AG08395 (cell line): Measurements from ENCODE around the gene CAMK2G.
"Not testable (repeated sequence)": the region's sequence is repeated elsewhere in the genome, so short reads cannot be mapped to it uniquely, and the experiment has no call there.

ENCODE experiments used
- DNase-seq: peaks from one replicate; pipeline ENCODE4 v3.0.0; 2012; ENCODE audit warnings: mixed read lengths, low spot score

Gene CAMK2G

DNA sequence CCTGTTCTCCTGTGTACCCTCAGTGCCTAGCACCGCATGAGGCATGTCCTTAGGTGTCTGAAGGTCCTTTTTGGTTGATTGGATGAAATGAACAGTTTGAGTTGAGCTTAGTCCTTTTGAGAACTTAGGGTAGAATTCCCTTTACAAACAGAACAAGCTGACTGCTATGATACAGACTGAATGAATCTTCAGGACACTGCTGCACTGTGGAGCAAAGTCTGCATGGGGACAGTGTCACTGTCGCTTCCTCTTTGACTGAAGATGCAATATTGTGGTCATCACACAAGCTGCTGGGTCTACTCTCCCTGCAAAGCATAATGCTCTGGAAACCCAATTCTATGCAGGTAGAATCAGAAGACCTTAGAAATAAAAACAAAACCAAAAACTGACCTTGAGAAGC, 28.0 kb upstream of the CAMK2G start:
- DNase-seq, result no peak

DNA sequence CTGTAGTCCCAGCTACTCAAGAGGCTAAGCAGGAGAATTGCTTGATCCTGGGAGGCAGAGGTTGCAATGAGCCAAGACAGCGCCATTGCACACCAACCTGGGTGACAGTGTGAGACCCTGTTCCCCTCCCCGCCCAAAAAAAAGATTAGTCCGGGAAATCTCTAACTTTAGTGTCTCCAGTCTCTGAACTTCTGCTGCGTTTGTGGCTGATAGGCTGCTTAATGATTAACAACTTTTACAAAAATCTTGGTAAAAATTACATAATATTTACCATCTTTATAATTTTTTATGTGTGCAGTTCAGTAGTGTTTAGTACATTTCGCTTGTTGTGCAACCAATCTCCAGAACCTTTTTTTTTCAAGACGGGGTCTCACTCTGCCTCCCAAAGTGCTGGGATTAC, 26.9 kb upstream of the CAMK2G start:
- DNase-seq, result no peak

DNA sequence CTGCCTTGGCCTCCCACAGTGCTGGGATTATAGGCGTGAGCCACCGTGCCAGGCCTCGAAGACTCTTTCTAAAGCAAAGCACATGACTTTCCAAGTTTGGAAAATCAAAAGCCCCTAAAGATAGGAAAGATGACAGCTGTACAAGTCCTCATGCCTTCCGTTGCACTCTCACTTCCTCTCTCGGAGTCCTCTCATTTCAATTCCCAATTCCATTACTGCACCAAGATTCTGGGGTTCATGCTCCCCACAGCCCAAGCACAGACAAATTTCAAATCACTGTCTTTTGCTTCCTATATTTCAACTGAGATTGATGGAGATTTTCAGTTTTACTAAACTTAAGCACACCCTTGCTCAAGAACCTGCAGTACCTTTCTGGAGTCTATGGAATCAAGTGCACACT, 25.7 kb upstream of the CAMK2G start:
- DNase-seq, result no peak

DNA sequence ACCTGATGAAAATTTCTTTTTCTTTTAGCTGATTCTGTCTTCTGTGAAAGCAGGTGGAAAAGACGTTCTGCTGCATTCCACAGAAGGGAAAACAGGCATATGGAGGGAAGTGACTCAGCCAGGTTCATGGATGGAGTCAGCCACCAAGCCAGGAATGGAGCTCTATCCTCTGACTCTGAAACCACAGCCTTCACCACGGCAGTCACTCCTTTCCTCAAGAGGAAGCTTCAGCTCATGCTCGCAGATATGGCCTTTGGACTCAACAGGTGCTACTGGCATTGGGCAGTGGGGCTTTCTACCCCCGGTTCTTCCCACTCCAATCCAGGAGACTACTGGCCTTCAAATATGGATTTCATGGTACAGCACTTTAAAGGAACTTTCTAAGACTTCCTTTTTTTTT, 25.1 kb upstream of the CAMK2G start:
- peak; percentile 85 for DNase-seq

DNA sequence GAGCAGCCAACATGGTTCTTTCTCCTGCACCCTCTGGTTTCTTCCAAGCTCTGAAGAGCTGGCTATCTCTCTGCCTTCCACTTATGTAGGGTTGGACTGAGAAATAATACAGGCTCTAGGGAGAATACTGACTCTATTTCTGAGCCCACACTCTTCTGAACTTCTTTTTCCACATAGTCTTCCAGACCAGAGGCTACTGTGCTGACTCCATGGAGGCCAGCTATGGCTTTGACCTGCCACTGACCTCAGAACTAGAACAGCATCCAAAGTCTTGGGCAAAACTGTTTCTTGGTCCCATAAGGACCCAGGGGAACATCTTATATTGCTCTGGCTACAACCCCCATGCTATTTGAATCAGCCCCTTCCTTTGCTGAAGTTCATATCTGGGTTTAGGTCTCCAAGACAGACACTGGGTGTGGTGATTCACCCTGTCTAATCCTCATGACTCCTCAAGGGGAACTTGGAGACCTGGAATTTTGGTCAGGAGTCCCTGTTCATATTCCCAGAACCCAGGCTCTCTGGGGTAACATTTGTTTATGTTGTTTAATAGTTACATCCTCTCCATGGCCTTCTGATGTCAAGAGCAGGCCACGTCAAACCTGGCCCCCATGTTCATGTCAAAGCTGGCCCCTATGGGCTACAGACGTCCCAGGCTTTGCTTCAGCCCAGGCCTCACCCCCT, 24.5 kb upstream of the CAMK2G start:
- DNase-seq, result no peak

DNA sequence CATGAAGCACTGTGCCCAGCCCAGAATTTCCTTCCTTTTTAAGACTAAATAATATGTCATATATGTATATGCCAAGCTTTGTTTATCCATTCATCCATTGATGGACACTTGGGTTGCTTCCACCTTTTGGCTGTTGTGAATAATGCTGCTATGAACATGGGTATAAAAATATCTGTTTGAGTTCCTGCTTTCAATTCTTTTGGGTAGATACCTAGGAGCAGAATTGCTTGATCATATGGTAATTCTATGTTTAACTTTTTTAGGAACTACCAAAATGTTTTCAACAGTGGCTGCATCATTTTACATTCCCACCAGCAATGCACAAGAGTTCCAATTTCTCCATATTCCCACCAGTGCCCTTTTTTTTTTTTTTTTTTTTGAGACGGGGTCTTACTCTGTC, 23.3 kb upstream of the CAMK2G start:
- DNase-seq, result no peak

DNA sequence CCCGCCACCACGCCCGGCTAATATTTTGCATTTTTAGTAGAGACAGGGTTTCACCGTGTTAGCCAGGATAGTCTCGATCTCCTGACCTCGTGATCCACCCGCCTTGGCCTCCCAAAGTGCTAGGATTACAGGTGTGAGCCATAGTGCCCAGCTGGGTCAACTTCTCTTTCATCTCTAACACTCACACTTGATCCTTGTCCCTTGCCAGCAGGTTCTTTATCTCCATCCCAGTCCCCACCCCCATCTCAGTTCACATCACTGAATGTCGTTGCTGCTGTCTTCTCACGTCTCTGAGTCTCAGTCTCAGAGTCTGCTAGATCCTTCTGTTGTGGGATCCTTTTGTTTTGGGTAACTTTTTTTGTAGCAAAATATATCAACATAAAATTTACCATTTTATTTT, 21.0 kb upstream of the CAMK2G start:
- DNase-seq, result not testable (repeated sequence)

DNA sequence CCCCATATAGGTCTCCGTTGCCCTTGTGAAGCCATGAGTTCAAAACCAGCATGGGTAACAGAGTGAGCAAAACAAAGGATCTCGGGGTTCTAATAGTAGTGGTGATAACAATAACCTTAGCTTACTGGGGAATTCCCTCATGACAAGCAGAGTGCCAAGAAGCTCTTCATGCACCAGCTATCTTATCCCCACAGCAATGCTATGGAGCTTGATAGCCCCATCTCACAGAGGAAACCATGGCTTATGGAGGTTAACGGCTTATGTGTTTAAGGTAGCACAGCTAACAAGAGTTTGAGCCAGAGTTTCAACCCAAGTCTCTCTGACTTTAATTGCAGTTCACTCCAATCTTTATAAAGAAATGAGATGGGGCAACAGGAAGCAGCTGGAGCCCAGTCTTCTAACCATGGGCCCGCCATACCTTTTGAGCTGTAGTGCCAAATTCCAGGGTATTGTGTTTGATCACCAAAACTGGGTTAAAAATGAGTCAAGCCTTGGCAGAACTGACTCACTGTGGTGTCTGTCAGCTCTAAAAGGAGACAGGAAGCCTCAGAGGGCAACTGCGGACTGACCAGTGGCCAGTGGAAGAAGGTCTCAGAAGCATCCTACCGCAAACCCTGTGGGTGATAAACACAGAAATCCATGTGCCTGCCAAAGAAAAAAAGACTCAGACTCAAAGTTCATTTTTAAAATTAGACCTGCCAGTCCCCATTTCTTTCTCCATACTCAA, 20.1 kb upstream of the CAMK2G start:
- peak; percentile 40 for DNase-seq

DNA sequence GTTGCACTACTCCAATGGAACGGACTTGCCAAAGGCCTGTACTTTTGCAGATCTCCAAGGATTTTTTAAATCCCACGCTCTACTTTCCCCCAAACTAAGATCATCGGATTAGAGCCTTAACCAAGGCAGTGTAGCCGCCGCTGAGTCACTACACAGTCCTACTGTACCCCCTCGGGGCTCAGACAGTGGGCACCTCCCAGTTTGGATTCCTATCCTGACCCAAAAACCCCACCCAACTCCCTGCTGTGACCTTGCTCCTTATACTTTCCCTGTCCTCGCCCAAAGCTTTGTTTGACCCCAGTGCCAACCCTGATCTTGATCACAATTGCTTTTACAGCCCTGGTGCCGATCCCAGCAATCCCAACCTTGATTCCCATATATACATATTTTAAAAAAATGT, 19.1 kb upstream of the CAMK2G start:
- no peak for DNase-seq

DNA sequence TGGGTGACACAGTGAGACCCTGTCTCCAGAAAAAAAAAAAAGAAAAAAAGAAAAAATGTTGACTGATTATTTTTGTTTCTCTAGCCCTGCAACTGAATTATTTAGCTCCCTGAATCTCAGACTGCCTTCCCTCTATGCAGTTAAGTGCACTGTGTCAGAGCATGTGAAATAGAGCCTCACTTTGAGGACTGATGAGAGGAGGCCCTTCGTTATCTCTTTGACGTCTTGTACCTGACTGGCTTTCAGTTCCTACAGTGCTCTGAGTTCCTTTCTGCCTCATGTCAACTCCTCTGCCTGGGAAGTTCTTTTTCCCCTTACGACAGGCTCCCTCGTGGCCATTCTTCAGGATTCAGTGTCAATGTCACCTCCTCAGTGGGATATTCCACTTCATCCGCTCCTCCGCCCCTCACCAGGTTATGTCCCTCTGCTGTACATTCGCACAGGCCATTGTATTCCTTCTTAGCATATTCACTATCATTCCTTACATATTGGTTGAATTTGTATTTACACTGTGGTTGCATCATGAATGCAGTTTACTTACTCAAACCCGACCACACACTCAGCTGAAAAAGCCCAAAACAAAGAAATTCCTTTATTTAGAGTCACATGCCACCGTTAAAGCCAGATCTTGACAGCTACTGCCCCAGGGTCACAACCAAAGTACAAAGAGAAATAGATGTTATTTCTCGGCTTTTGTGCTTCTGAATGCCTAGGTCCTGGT, 18.1 kb upstream of the CAMK2G start:
- DNase-seq, result peak; percentile 51

DNA sequence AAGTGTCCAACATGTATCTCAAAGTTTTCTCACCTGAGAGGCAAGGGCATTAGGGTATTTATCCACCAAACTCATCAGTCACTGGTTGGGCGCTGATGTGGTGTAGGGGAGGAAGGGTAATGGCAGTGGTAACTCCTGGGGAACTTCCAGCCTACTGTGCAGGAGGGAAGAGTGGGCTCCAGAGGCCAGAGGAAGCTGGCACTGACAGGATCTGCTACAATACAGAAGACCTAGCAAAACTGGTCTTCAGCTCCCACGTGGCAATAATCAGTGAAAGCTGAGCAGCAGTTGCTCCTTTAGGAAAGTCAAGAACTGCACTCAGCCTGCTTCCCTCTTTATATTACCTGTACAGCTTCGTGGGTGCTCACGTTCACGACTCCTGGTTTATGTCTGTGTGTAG, 17.2 kb upstream of the CAMK2G start:
- no peak for DNase-seq

DNA sequence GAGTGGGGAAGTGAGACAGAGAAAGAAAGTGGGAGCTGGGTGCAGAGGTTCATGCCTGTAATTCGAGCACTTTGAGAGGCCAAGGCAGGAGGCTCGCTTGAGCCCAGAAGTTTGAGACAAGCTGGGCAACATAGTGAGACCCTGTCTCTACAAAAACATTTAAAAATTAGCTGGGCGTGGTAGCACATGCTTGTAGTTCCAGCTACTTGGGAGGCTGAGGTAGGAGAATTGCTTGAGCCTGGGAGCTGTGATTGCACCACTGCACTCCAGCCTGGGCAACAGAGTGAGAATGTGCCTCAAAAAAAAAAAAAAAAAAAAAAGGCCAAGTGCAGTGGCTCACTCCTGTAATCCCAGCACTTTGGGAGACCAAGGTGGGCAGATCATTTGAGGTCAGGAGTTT, 16.5 kb upstream of the CAMK2G start:
- DNase-seq, result not testable (repeated sequence)

DNA sequence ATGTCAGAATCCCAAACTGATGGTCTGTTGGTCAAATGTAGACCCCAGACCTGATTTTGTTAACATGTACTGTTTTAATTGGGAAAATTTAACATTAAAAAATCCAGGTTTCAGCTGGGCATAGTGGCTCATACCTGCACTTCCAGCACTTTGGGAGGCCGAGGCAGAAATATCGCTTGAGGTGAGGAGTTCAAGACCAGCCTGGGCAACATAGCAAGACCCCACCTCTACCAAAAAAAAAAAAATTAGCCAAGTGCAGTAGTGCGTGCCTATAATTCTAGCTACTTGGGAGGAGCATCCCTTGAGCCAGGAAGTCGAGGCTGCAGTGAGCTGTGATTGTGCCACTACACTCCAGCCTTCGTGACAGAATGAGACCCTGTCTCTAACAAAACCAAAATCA, 15.9 kb upstream of the CAMK2G start:
- no peak for DNase-seq

DNA sequence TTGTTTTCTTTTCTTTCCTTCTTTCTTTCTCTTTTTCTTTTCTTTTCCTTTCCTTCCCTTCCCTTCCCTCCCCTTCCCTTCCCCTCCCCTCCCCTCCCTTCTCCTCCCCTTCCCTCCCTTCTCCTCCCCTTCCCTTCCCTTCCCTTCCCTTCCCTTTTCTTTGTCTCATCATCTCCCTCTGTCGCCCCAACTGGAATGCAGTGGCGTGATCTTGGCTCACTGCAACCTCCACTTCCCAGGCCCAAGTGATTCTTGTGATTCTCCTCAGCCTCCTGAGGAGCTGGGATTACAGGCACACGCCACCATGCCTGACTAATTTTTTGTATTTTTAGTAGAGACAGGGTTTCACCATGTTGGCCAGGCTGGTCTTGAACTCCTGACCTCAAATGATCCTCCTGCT, 15.1 kb upstream of the CAMK2G start:
- DNase-seq, result not testable (repeated sequence)

DNA sequence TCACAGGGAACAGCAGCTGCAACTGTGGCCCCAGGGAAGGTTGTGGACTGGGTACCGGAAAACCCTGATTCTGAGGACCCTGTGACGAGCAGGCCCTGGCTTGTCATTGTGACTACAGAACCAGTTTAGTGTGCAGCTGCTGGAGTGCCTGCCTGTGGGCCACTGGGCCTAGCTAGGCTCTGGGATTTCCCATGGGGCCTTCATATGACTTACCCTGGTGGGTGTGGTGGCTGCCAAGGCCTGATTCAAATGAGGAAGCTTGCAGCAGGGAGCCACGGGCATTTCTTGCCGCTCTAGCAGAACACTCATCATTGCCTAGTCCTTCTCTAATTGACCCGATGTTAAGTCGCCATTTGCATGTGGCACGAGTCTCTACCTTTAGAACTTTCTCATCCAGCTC, 14.7 kb upstream of the CAMK2G start:
- DNase-seq, result peak; percentile 81

DNA sequence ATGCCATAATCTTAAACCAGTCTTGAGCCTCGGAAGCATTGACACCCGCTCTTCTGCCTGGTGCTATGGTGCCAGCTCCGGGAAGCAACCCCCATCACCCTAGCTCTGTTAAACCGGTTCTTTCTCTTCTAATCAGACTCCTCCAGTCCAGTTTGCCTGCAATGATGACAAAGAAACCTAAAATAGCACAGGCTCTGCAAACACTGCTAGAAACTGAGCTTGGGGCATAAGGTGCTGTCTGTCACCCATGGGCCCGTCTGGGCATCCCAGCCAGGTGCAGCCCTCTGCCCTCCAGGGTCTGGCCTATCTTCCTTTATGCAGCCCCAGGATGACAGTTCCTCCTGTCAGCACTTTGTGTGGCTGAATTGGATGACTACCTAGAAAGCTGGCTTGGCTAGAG, 14.2 kb upstream of the CAMK2G start:
- DNase-seq, result no peak

DNA sequence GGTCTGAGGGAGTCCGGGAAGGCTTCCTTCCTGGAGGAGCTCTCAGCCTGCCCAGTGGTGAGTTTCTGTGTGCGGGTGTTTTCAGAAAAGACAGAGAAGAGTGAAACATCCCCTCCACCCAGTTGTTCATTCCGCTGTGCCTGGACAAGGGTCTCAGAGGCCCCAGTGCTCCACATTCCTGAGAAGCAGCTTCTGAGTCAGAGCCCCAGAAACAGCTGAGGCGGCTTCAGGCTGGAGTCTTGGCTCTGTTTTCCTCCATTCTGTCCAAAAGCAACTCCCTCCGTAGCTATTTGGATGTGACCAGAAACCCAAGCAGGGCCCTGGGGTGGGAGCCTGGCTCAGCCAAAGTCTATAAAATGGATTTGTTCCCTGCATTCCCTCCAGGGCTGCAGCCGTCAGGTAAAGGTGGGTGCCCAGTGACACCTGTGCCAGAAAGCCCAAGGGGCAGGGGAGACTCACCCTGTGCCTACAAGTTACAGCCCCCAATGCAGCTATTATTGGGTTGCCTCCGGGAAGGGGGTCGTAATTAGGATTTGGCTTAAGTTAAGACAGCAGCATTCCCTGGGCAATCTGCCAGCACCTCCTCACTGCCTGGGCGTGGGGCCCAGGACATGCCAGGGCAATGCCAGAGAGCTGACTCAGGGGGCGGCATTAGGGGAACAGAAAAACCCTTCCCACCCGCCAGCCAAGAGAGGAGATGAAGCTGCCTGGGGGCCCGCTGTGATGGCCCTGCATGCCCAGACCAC, 13.1 kb upstream of the CAMK2G start:
- DNase-seq, result peak; percentile 82

DNA sequence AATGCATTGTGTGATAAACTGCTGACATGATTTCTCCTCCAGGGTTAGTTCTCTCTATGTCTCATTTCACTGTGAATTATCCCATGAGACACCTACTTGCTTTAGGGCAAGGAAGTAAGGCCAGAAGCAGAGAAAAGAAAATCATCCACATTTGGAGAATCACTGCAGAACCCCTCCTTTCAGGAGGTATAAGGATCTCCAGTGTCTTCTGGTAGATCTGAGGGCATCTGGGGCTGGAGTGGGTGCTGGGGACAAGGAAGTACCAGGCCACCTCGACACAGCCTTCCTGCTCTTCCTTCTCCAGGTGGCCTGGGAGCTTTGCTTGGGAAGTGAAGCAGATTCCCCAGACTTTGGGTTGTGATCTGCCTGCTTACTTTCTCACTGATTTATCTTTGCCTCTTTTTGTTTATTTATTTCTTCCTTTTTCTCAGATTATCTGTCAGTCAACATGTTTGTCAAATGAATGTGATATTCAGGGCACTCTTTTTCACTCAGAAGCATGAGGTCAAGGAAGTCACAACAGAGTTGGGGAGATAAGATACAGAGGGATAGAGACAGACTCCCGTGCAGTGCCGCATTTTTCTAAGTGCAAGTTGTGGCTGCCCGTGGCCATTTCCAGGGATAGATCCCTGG, 12.4 kb upstream of the CAMK2G start:
- DNase-seq, result no peak

DNA sequence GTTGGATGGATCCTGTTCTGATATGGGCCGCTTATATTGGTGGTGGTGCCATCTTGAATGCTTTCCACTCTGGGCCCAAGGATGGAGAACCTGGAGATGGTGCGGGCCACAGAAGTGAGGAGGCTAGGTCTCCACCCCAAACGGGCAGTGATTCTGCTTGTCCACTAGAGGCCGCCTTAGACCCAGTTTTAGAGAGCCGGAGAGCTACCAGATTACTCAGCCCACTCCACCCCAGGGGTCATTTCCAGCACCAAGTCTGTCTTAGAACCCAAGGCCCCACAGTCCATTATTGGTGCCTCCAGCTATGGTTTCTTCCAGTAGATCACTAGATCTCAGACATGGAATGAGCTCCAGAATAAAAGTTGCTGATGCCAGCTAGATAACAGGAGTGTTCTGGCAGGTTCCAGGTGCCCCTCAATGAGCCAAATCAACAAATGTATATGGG, 11.8 kb upstream of the CAMK2G start:
- DNase-seq, result peak; percentile 84

DNA sequence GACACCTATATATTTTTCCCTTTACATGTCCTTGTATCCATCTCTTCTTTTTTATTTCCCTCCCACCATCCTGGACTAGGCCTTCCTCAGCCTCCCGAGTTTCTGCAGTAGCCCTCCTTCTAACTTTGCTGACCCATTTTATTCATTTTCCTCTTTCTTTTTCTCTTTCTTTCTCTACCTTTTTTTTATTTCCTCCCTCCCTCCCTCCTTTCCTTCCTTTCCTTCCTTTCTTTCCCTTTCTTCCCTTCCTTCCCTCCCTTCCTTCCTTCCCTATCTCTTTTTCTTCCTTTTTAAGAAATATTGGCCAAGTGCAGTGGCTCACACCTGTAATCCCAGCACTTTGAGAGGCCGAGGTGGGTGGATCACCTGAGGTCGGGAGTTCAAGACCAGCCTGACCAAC, 9.7 kb upstream of the CAMK2G start:
- no peak for DNase-seq

DNA sequence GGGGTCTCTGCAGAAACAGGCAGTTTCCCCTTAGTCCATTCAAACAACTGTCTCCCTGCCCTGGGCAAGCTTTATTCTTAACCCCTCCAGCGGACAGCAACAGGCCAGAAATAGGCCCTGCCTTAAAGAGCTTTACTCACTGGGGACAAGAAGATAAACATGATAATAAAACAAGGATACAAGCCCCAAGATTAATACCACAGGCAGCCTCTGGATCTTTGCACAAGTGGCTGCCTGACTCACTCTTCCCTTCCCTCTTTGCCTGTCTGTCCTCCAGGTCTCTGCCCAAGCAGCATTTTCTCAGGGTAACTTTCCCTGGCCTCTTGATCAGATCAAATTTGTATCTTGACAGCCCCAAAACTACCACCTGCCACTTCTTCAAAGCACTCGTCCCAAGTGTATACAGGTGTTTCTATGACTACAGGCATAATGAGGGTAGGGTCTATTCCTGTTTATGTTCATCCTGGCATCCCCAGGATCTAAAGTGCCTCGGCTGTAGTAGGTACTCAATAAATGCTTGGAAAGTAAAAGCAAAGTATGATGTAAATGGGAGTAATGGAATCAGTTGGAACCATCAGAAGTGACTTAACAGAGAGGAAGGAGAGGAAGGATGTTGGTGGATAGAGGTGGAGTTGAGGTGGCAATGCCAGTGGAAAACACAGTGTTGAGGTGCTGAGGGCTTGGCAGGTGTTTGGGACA, 7.0 kb upstream of the CAMK2G start:
- no peak for DNase-seq
